ENCODE measurements around the gene SCAMP2. TPM values are rescaled to one million over a fixed set of nuclear protein-coding genes. Genes with fewer than 3 reads are reported as not detected.

The SCAMP2 gene
- polyA plus RNA-seq, 2 donors, result 58.9 to 62.3 TPM

- 85 to 91% methylated on average over 7 of the region's 7 CpGs for WGBS, 2 donors
- H3K4me3 ChIP-seq (ENCODE audit: low read depth in 1 of 2, low read length in 2 of 2), result no peak overlapping the region
Observed at GRCh38 chr15:74836846-74837245, 36.3 kb downstream of the SCAMP2 start.

DNA sequence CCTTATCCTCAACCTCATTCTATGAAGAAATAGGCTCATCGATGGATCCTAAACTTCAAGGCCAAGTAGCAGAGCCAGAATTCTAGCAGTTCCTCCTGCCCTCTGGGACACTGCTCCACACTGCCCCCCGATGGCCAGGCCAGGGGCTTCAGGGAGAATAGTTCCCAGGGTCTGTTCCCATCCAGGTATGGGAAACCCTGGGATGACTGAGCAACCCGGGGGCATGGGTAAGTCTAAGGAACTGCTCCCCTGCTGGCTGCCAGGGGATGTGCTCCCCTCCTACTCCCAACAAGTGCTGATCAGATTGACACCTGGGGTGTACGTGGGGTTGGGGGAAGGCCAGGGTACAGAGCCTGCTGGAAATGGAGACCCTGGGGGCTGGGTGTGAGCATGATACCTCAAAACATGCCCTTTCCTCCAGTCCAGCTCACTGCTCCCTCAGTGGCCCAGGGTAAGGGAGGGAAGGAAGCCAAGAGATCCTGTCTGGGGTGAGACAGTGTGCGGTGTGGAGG is 37.8 kb downstream of the SCAMP2 start:
- H3K4me3 ChIP-seq (ENCODE audit: low read depth in 1 of 2, low read length in 2 of 2), result no peak overlapping the region
- peaks cover 0 to 2% of the 10 kb centered on the region in 2 donors for H3K4me1 ChIP-seq (ENCODE audit: control insufficient read depth in 2 of 2, insufficient read depth in 2 of 2, low read length in 1 of 2)
- H3K27ac ChIP-seq (ENCODE audit: low read depth in 2 of 2, low read length in 1 of 2), result no peak overlapping the region
- H3K9me3 ChIP-seq (ENCODE audit: control insufficient read depth in 2 of 2, insufficient read depth in 1 of 2, low read depth in 1 of 2, low read length in 1 of 2), result no peaks in the 10 kb centered on the region
- WGBS, 2 donors, result 36 to 37% methylated on average over 5 of the region's 5 CpGs
- no peaks in the 10 kb centered on the region for H3K27me3 ChIP-seq (ENCODE audit: control insufficient read depth in 1 of 2, insufficient read depth in 2 of 2, low read length in 2 of 2)
- peaks cover 12 to 37% of the 10 kb centered on the region in 2 donors for H3K36me3 ChIP-seq (ENCODE audit: control insufficient read depth in 2 of 2, insufficient read depth in 2 of 2, low read length in 1 of 2)

More at GRCh38 chr15:74836846-74837245, 36.3 kb downstream of the SCAMP2 start:
- no peak overlapping the region for H3K27ac ChIP-seq (ENCODE audit: low read depth in 2 of 2, low read length in 1 of 2)
- no peaks in the 10 kb centered on the region for H3K27me3 ChIP-seq (ENCODE audit: control insufficient read depth in 1 of 2, insufficient read depth in 2 of 2, low read length in 2 of 2)
- no peaks in the 10 kb centered on the region for H3K9me3 ChIP-seq (ENCODE audit: control insufficient read depth in 2 of 2, insufficient read depth in 1 of 2, low read depth in 1 of 2, low read length in 1 of 2)
- peaks cover 12 to 43% of the 10 kb centered on the region in 2 donors for H3K36me3 ChIP-seq (ENCODE audit: control insufficient read depth in 2 of 2, insufficient read depth in 2 of 2, low read length in 1 of 2)
- H3K4me1 ChIP-seq (ENCODE audit: control insufficient read depth in 2 of 2, insufficient read depth in 2 of 2, low read length in 1 of 2), result peaks cover 0 to 3% of the 10 kb centered on the region in 2 donors

GRCh38 chr15:74833376-74834107 is 39.6 kb downstream of the SCAMP2 start:
- Histone ChIP-seq H3K27ac (ENCODE audit: low read depth in 2 of 2, low read length in 1 of 2) (no peak overlapping the region), H3K36me3 (ENCODE audit: control insufficient read depth in 2 of 2, insufficient read depth in 2 of 2, low read length in 1 of 2) (peaks cover 7 to 24% of the 10 kb centered on the region in 2 donors), H3K4me3 (ENCODE audit: low read depth in 1 of 2, low read length in 2 of 2) (no peak overlapping the region), H3K9me3 (ENCODE audit: control insufficient read depth in 2 of 2, insufficient read depth in 1 of 2, low read depth in 1 of 2, low read length in 1 of 2) (no peaks in the 10 kb centered on the region), H3K4me1 (ENCODE audit: control insufficient read depth in 2 of 2, insufficient read depth in 2 of 2, low read length in 1 of 2) (peaks cover 0 to 2% of the 10 kb centered on the region in 2 donors), H3K27me3 (ENCODE audit: control insufficient read depth in 1 of 2, insufficient read depth in 2 of 2, low read length in 2 of 2) (no peaks in the 10 kb centered on the region)
- WGBS, 2 donors, result 65 to 74% methylated on average over 12 of the region's 12 CpGs

DNA sequence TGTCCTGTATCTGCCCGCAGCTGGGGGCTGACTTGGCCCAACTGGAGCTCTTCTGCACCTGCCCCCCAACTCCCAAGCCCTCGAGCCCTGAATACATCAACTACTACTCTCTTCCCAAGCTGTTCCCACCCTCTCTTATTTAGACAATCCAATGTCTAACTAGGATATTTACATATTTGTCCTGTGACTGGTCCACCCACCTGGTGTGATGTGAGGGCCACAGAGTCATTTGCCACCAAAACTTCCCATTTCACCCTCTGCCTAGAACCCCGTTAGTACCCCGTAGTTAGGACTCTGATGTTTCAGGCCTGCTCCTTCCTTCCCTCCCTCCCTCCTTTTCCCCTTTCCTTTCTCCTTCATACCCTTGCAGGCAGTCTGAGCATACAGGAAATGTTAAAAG is 40.3 kb downstream of the SCAMP2 start:
- H3K4me3 ChIP-seq (ENCODE audit: low read depth in 1 of 2, low read length in 2 of 2), result no peak overlapping the region
- 58 to 64% methylated on average over 4 of the region's 4 CpGs for WGBS, 2 donors
- peaks cover 7 to 19% of the 10 kb centered on the region in 2 donors for H3K36me3 ChIP-seq (ENCODE audit: control insufficient read depth in 2 of 2, insufficient read depth in 2 of 2, low read length in 1 of 2)
- no peaks in the 10 kb centered on the region for H3K27me3 ChIP-seq (ENCODE audit: control insufficient read depth in 1 of 2, insufficient read depth in 2 of 2, low read length in 2 of 2)
- H3K4me1 ChIP-seq (ENCODE audit: control insufficient read depth in 2 of 2, insufficient read depth in 2 of 2, low read length in 1 of 2), result peaks cover 0 to 2% of the 10 kb centered on the region in 2 donors
- no peak overlapping the region for H3K27ac ChIP-seq (ENCODE audit: low read depth in 2 of 2, low read length in 1 of 2)
- H3K9me3 ChIP-seq (ENCODE audit: control insufficient read depth in 2 of 2, insufficient read depth in 1 of 2, low read depth in 1 of 2, low read length in 1 of 2), result no peaks in the 10 kb centered on the region

- WGBS, 2 donors, result 65% methylated on average over 15 of the region's 15 CpGs
- peaks cover 6 to 14% of the 10 kb centered on the region in 2 donors for H3K36me3 ChIP-seq (ENCODE audit: control insufficient read depth in 2 of 2, insufficient read depth in 2 of 2, low read length in 1 of 2)
- H3K27ac ChIP-seq (ENCODE audit: low read depth in 2 of 2, low read length in 1 of 2), result no peak overlapping the region
- no peak overlapping the region for H3K4me3 ChIP-seq (ENCODE audit: low read depth in 1 of 2, low read length in 2 of 2)
- H3K9me3 ChIP-seq (ENCODE audit: control insufficient read depth in 2 of 2, insufficient read depth in 1 of 2, low read depth in 1 of 2, low read length in 1 of 2), result no peaks in the 10 kb centered on the region
- H3K4me1 ChIP-seq (ENCODE audit: control insufficient read depth in 2 of 2, insufficient read depth in 2 of 2, low read length in 1 of 2), result peaks cover 0 to 2% of the 10 kb centered on the region in 2 donors
- no peaks in the 10 kb centered on the region for H3K27me3 ChIP-seq (ENCODE audit: control insufficient read depth in 1 of 2, insufficient read depth in 2 of 2, low read length in 2 of 2)
Observed at GRCh38 chr15:74831813-74832495, 41.2 kb downstream of the SCAMP2 start.

GRCh38 chr15:74830868-74831267 is 42.3 kb downstream of the SCAMP2 start:
- 42% methylated on average over 5 of the region's 5 CpGs for WGBS, 2 donors
- Histone ChIP-seq H3K27ac (ENCODE audit: low read depth in 2 of 2, low read length in 1 of 2) (no peak overlapping the region), H3K9me3 (ENCODE audit: control insufficient read depth in 2 of 2, insufficient read depth in 1 of 2, low read depth in 1 of 2, low read length in 1 of 2) (no peaks in the 10 kb centered on the region), H3K36me3 (ENCODE audit: control insufficient read depth in 2 of 2, insufficient read depth in 2 of 2, low read length in 1 of 2) (peaks cover 0 to 6% of the 10 kb centered on the region in 2 donors), H3K27me3 (ENCODE audit: control insufficient read depth in 1 of 2, insufficient read depth in 2 of 2, low read length in 2 of 2) (no peaks in the 10 kb centered on the region), H3K4me3 (ENCODE audit: low read depth in 1 of 2, low read length in 2 of 2) (no peak overlapping the region), H3K4me1 (ENCODE audit: control insufficient read depth in 2 of 2, insufficient read depth in 2 of 2, low read length in 1 of 2) (peaks cover 2 to 5% of the 10 kb centered on the region in 2 donors)

- Histone ChIP-seq H3K4me1 (ENCODE audit: control insufficient read depth in 2 of 2, insufficient read depth in 2 of 2, low read length in 1 of 2) (peaks cover 2 to 5% of the 10 kb centered on the region in 2 donors), H3K4me3 (ENCODE audit: low read depth in 1 of 2, low read length in 2 of 2) (no peak overlapping the region), H3K27ac (ENCODE audit: low read depth in 2 of 2, low read length in 1 of 2) (no peak overlapping the region), H3K27me3 (ENCODE audit: control insufficient read depth in 1 of 2, insufficient read depth in 2 of 2, low read length in 2 of 2) (peaks cover 0 to 3% of the 10 kb centered on the region in 2 donors), H3K36me3 (ENCODE audit: control insufficient read depth in 2 of 2, insufficient read depth in 2 of 2, low read length in 1 of 2) (no peaks in the 10 kb centered on the region), H3K9me3 (ENCODE audit: control insufficient read depth in 2 of 2, insufficient read depth in 1 of 2, low read depth in 1 of 2, low read length in 1 of 2) (no peaks in the 10 kb centered on the region)
- WGBS, 2 donors, result 59 to 61% methylated on average over 6 of the region's 6 CpGs
Observed at GRCh38 chr15:74829991-74830390, 43.2 kb downstream of the SCAMP2 start.

GRCh38 chr15:74829486-74829885 is 43.7 kb downstream of the SCAMP2 start:
- WGBS, 2 donors, result 59 to 67% methylated on average over 3 of the region's 3 CpGs
- no peak overlapping the region for H3K4me3 ChIP-seq (ENCODE audit: low read depth in 1 of 2, low read length in 2 of 2)
- H3K9me3 ChIP-seq (ENCODE audit: control insufficient read depth in 2 of 2, insufficient read depth in 1 of 2, low read depth in 1 of 2, low read length in 1 of 2), result no peaks in the 10 kb centered on the region
- peaks cover 0 to 3% of the 10 kb centered on the region in 2 donors for H3K27me3 ChIP-seq (ENCODE audit: control insufficient read depth in 1 of 2, insufficient read depth in 2 of 2, low read length in 2 of 2)
- H3K36me3 ChIP-seq (ENCODE audit: control insufficient read depth in 2 of 2, insufficient read depth in 2 of 2, low read length in 1 of 2), result no peaks in the 10 kb centered on the region
- H3K4me1 ChIP-seq (ENCODE audit: control insufficient read depth in 2 of 2, insufficient read depth in 2 of 2, low read length in 1 of 2), result peaks cover 2 to 5% of the 10 kb centered on the region in 2 donors
- H3K27ac ChIP-seq (ENCODE audit: low read depth in 2 of 2, low read length in 1 of 2), result no peak overlapping the region

DNA sequence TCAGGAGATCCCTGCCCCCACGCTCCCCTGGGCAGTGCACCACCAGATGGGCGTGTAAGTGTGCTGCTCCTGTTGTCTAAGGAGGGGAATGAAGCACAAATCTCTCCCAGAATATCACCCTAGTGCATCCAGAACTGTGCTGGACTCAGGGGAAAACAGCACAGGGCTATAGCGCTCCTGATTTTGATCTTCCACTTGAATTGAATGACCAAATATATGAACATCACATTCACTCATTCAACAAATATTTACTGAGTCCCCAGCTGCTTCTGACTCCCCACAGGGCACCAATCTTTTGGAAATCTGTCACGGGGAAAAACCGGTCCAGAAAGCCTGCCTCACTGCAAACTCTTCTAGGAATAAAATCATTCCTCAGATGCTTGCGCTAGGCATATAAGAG is 44.3 kb downstream of the SCAMP2 start:
- Histone ChIP-seq H3K9me3 (ENCODE audit: control insufficient read depth in 2 of 2, insufficient read depth in 1 of 2, low read depth in 1 of 2, low read length in 1 of 2) (no peaks in the 10 kb centered on the region), H3K27ac (ENCODE audit: low read depth in 2 of 2, low read length in 1 of 2) (no peak overlapping the region), H3K36me3 (ENCODE audit: control insufficient read depth in 2 of 2, insufficient read depth in 2 of 2, low read length in 1 of 2) (no peaks in the 10 kb centered on the region), H3K4me3 (ENCODE audit: low read depth in 1 of 2, low read length in 2 of 2) (no peak overlapping the region), H3K27me3 (ENCODE audit: control insufficient read depth in 1 of 2, insufficient read depth in 2 of 2, low read length in 2 of 2) (peaks cover 0 to 3% of the 10 kb centered on the region in 2 donors), H3K4me1 (ENCODE audit: control insufficient read depth in 2 of 2, insufficient read depth in 2 of 2, low read length in 1 of 2) (peaks cover 2 to 5% of the 10 kb centered on the region in 2 donors)
- WGBS, 2 donors, result 67 to 73% methylated on average over 6 of the region's 6 CpGs
